ENCODE data around the gene ZNF521.

ZNF521 gene

GRCh38 chr18:25080211-25080610 lies 271.8 kb downstream of the ZNF521 start:
- H3K9me2 ChIP-seq (replicated peaks; ENCODE audit: insufficient read depth, low read length), result no peaks in the 10 kb centered on the region
- H2AFZ ChIP-seq (ENCODE audit: low read depth, low read length, severe bottlenecking), result no peak overlapping the region
- no peaks in the 10 kb centered on the region for H4K20me1 ChIP-seq (ENCODE audit: low read depth, low read length)
- no peaks in the 10 kb centered on the region for H3K79me2 ChIP-seq (ENCODE audit: insufficient read depth, low read length)
- no peak overlapping the region for H3K4me3 ChIP-seq (ENCODE audit: insufficient read depth, low read length, poor library complexity, severe bottlenecking)
- no peak overlapping the region for H3K9ac ChIP-seq (ENCODE audit: low read length)
- H3K9me3 ChIP-seq (ENCODE audit: insufficient read depth, low read length), result no peaks in the 10 kb centered on the region
- H3K27me3 ChIP-seq (ENCODE audit: low read length), result no peaks in the 10 kb centered on the region
- TF ChIP-seq EZH2phosphoT487 (conservative IDR thresholded peaks at IDR 0.05; ENCODE audit: low read length) (no peak), CTCF (IDR thresholded peaks at IDR 0.05; ENCODE audit: insufficient read depth, low read length, poor library complexity, severe bottlenecking) (no peak)
- H3K27ac ChIP-seq (ENCODE audit: low read depth, low read length), result no peak overlapping the region
- H3K4me2 ChIP-seq (ENCODE audit: low read depth, low read length, poor library complexity, severe bottlenecking), result no peak overlapping the region
- H3K36me3 ChIP-seq (ENCODE audit: low read length), result no peaks in the 10 kb centered on the region
- no peaks in the 10 kb centered on the region for H3F3A ChIP-seq (ENCODE audit: insufficient read depth)

- Histone ChIP-seq H2AFZ (ENCODE audit: low read depth, low read length, severe bottlenecking) (no peak overlapping the region), H3K9me3 (ENCODE audit: insufficient read depth, low read length) (no peaks in the 10 kb centered on the region), H3K4me2 (ENCODE audit: low read depth, low read length, poor library complexity, severe bottlenecking) (no peak overlapping the region), H3K36me3 (ENCODE audit: low read length) (no peaks in the 10 kb centered on the region), H3K79me2 (ENCODE audit: insufficient read depth, low read length) (no peaks in the 10 kb centered on the region), H3F3A (ENCODE audit: insufficient read depth) (no peaks in the 10 kb centered on the region), H4K20me1 (ENCODE audit: low read depth, low read length) (no peaks in the 10 kb centered on the region), H3K27me3 (ENCODE audit: low read length) (no peaks in the 10 kb centered on the region), H3K27ac (ENCODE audit: low read depth, low read length) (no peak overlapping the region), H3K9ac (ENCODE audit: low read length) (no peak overlapping the region), H3K4me3 (ENCODE audit: insufficient read depth, low read length, poor library complexity, severe bottlenecking) (no peak overlapping the region), H3K9me2 (replicated peaks; ENCODE audit: insufficient read depth, low read length) (no peaks in the 10 kb centered on the region)
- no peak for TF ChIP-seq CTCF (IDR thresholded peaks at IDR 0.05; ENCODE audit: insufficient read depth, low read length, poor library complexity, severe bottlenecking)
- no peak for TF ChIP-seq EZH2phosphoT487 (conservative IDR thresholded peaks at IDR 0.05; ENCODE audit: low read length)
These were observed 273.8 kb downstream of the ZNF521 start for GRCh38 chr18:25077944-25078723.

GRCh38 chr18:25077038-25077943 lies 274.7 kb downstream of the ZNF521 start:
- H3K79me2 ChIP-seq (ENCODE audit: insufficient read depth, low read length), result no peaks in the 10 kb centered on the region
- H3K9ac ChIP-seq (ENCODE audit: low read length), result no peak overlapping the region
- no peaks in the 10 kb centered on the region for H3K9me2 ChIP-seq (replicated peaks; ENCODE audit: insufficient read depth, low read length)
- no peak overlapping the region for H2AFZ ChIP-seq (ENCODE audit: low read depth, low read length, severe bottlenecking)
- no peaks in the 10 kb centered on the region for H3K9me3 ChIP-seq (ENCODE audit: insufficient read depth, low read length)
- H3K27ac ChIP-seq (ENCODE audit: low read depth, low read length), result no peak overlapping the region
- H3K4me2 ChIP-seq (ENCODE audit: low read depth, low read length, poor library complexity, severe bottlenecking), result no peak overlapping the region
- H4K20me1 ChIP-seq (ENCODE audit: low read depth, low read length), result no peaks in the 10 kb centered on the region
- no peak overlapping the region for H3K4me3 ChIP-seq (ENCODE audit: insufficient read depth, low read length, poor library complexity, severe bottlenecking)
- no peaks in the 10 kb centered on the region for H3K27me3 ChIP-seq (ENCODE audit: low read length)
- TF ChIP-seq EZH2phosphoT487 (conservative IDR thresholded peaks at IDR 0.05; ENCODE audit: low read length) (no peak), CTCF (IDR thresholded peaks at IDR 0.05; ENCODE audit: insufficient read depth, low read length, poor library complexity, severe bottlenecking) (no peak)
- no peaks in the 10 kb centered on the region for H3K36me3 ChIP-seq (ENCODE audit: low read length)
- H3F3A ChIP-seq (ENCODE audit: insufficient read depth), result no peaks in the 10 kb centered on the region

Data from SU-DHL-6 (cell line).